ENCODE measurements around the gene ABLIM2. TPM values are rescaled to one million over a fixed set of nuclear protein-coding genes. Genes with fewer than 3 reads are reported as not detected.

ABLIM2 gene
- total and polyA plus RNA-seq, 2 experiments from 2014 or later: 1.5 to 4.3 TPM

- no peaks in the 10 kb centered on the region for H3F3A ChIP-seq (replicated peaks; ENCODE audit: low read depth)
- Mint-ChIP-seq H3K36me3 (ENCODE audit: low read depth) (no peaks in the 10 kb centered on the region), H3K4me3 (peak overlapping the region; percentile 53), H3K4me1 (peaks cover 16% of the 10 kb centered on the region), H3K27ac (no peak overlapping the region), H3K27me3 (ENCODE audit: insufficient read depth, low read depth, poor library complexity) (peaks cover 28% of the 10 kb centered on the region), H3K9me3 (no peaks in the 10 kb centered on the region)
- H3K36me3 ChIP-seq (ENCODE audit: insufficient read depth): no peaks in the 10 kb centered on the region
- no peaks in the 10 kb centered on the region for H3K4me1 ChIP-seq (ENCODE audit: insufficient read depth)
- H3K9me2 ChIP-seq (ENCODE audit: insufficient read depth): no peaks in the 10 kb centered on the region
- ATAC-seq: no peak
- peak overlapping the region; percentile 92 for H3K4me2 ChIP-seq
- no peaks in the 10 kb centered on the region for H3K79me2 ChIP-seq (replicated peaks; ENCODE audit: insufficient read depth)
- H3K4me3 ChIP-seq: peak overlapping the region; percentile 76
- H2AFZ ChIP-seq: no peak overlapping the region
- H3K27ac ChIP-seq (ENCODE audit: low read depth): no peak overlapping the region
- peak; percentile 44 for DNase-seq (ENCODE audit: low spot score)
- TF ChIP-seq, protein P1, sequence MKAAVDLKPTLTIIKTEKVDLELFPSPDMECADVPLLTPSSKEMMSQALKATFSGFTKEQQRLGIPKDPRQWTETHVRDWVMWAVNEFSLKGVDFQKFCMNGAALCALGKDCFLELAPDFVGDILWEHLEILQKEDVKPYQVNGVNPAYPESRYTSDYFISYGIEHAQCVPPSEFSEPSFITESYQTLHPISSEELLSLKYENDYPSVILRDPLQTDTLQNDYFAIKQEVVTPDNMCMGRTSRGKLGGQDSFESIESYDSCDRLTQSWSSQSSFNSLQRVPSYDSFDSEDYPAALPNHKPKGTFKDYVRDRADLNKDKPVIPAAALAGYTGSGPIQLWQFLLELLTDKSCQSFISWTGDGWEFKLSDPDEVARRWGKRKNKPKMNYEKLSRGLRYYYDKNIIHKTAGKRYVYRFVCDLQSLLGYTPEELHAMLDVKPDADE (IDR thresholded peaks at IDR 0.05): no peak
- TF ChIP-seq, protein P2, sequence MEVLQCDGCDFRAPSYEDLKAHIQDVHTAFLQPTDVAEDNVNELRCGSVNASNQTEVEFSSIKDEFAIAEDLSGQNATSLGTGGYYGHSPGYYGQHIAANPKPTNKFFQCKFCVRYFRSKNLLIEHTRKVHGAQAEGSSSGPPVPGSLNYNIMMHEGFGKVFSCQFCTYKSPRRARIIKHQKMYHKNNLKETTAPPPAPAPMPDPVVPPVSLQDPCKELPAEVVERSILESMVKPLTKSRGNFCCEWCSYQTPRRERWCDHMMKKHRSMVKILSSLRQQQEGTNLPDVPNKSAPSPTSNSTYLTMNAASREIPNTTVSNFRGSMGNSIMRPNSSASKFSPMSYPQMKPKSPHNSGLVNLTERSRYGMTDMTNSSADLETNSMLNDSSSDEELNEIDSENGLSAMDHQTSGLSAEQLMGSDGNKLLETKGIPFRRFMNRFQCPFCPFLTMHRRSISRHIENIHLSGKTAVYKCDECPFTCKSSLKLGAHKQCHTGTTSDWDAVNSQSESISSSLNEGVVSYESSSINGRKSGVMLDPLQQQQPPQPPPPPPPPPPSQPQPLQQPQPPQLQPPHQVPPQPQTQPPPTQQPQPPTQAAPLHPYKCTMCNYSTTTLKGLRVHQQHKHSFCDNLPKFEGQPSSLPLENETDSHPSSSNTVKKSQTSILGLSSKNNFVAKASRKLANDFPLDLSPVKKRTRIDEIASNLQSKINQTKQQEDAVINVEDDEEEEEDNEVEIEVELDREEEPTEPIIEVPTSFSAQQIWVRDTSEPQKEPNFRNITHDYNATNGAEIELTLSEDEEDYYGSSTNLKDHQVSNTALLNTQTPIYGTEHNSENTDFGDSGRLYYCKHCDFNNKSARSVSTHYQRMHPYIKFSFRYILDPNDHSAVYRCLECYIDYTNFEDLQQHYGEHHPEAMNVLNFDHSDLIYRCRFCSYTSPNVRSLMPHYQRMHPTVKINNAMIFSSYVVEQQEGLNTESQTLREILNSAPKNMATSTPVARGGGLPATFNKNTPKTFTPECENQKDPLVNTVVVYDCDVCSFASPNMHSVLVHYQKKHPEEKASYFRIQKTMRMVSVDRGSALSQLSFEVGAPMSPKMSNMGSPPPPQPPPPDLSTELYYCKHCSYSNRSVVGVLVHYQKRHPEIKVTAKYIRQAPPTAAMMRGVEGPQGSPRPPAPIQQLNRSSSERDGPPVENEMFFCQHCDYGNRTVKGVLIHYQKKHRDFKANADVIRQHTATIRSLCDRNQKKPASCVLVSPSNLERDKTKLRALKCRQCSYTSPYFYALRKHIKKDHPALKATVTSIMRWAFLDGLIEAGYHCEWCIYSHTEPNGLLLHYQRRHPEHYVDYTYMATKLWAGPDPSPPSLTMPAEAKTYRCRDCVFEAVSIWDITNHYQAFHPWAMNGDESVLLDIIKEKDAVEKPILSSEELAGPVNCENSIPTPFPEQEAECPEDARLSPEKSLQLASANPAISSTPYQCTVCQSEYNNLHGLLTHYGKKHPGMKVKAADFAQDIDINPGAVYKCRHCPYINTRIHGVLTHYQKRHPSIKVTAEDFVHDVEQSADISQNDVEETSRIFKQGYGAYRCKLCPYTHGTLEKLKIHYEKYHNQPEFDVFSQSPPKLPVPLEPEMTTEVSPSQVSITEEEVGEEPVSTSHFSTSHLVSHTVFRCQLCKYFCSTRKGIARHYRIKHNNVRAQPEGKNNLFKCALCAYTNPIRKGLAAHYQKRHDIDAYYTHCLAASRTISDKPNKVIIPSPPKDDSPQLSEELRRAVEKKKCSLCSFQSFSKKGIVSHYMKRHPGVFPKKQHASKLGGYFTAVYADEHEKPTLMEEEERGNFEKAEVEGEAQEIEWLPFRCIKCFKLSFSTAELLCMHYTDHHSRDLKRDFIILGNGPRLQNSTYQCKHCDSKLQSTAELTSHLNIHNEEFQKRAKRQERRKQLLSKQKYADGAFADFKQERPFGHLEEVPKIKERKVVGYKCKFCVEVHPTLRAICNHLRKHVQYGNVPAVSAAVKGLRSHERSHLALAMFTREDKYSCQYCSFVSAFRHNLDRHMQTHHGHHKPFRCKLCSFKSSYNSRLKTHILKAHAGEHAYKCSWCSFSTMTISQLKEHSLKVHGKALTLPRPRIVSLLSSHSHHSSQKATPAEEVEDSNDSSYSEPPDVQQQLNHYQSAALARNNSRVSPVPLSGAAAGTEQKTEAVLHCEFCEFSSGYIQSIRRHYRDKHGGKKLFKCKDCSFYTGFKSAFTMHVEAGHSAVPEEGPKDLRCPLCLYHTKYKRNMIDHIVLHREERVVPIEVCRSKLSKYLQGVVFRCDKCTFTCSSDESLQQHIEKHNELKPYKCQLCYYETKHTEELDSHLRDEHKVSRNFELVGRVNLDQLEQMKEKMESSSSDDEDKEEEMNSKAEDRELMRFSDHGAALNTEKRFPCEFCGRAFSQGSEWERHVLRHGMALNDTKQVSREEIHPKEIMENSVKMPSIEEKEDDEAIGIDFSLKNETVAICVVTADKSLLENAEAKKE (CRISPR knock-in tag; IDR thresholded peaks at IDR 0.05): no peak
- TF ChIP-seq ZNF331 (CRISPR knock-in tag; IDR thresholded peaks at IDR 0.05; ENCODE audit: low read depth) (no peak), EZH2 (IDR thresholded peaks at IDR 0.05; ENCODE audit: low read depth, unreplicated experiment) (no peak), NANOG (IDR thresholded peaks at IDR 0.05; ENCODE audit: borderline replicate concordance) (no peak), ZNF114 (CRISPR knock-in tag; IDR thresholded peaks at IDR 0.05) (no peak), CREB1 (CRISPR knock-in tag; IDR thresholded peaks at IDR 0.05; ENCODE audit: low read depth) (no peak), EZH2phosphoT487 (IDR thresholded peaks at IDR 0.05; ENCODE audit: unreplicated experiment) (no peak), POLR2AphosphoS5 (IDR thresholded peaks at IDR 0.05; ENCODE audit: low read depth) (no peak), STAT1 (IDR thresholded peaks at IDR 0.05; ENCODE audit: unreplicated experiment) (no peak), JUNB (IDR thresholded peaks at IDR 0.05; ENCODE audit: unreplicated experiment) (no peak)
- TF ChIP-seq, protein P3, sequence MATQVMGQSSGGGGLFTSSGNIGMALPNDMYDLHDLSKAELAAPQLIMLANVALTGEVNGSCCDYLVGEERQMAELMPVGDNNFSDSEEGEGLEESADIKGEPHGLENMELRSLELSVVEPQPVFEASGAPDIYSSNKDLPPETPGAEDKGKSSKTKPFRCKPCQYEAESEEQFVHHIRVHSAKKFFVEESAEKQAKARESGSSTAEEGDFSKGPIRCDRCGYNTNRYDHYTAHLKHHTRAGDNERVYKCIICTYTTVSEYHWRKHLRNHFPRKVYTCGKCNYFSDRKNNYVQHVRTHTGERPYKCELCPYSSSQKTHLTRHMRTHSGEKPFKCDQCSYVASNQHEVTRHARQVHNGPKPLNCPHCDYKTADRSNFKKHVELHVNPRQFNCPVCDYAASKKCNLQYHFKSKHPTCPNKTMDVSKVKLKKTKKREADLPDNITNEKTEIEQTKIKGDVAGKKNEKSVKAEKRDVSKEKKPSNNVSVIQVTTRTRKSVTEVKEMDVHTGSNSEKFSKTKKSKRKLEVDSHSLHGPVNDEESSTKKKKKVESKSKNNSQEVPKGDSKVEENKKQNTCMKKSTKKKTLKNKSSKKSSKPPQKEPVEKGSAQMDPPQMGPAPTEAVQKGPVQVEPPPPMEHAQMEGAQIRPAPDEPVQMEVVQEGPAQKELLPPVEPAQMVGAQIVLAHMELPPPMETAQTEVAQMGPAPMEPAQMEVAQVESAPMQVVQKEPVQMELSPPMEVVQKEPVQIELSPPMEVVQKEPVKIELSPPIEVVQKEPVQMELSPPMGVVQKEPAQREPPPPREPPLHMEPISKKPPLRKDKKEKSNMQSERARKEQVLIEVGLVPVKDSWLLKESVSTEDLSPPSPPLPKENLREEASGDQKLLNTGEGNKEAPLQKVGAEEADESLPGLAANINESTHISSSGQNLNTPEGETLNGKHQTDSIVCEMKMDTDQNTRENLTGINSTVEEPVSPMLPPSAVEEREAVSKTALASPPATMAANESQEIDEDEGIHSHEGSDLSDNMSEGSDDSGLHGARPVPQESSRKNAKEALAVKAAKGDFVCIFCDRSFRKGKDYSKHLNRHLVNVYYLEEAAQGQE (IDR thresholded peaks at IDR 0.05; ENCODE audit: unreplicated experiment): no peak
- TF ChIP-seq, protein P4, sequence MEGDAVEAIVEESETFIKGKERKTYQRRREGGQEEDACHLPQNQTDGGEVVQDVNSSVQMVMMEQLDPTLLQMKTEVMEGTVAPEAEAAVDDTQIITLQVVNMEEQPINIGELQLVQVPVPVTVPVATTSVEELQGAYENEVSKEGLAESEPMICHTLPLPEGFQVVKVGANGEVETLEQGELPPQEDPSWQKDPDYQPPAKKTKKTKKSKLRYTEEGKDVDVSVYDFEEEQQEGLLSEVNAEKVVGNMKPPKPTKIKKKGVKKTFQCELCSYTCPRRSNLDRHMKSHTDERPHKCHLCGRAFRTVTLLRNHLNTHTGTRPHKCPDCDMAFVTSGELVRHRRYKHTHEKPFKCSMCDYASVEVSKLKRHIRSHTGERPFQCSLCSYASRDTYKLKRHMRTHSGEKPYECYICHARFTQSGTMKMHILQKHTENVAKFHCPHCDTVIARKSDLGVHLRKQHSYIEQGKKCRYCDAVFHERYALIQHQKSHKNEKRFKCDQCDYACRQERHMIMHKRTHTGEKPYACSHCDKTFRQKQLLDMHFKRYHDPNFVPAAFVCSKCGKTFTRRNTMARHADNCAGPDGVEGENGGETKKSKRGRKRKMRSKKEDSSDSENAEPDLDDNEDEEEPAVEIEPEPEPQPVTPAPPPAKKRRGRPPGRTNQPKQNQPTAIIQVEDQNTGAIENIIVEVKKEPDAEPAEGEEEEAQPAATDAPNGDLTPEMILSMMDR (conservative IDR thresholded peaks at IDR 0.05; ENCODE audit: low read depth in 2 of 2): no peak
- no peaks in the 10 kb centered on the region for H4K20me1 ChIP-seq (replicated peaks; ENCODE audit: insufficient read depth)
- H3K27me3 ChIP-seq (ENCODE audit: insufficient read depth): peaks cover 29% of the 10 kb centered on the region
Observed at GRCh38 chr4:8157496-8157895, 1.1 kb downstream of the ABLIM2 start.
